Measurements from ENCODE around the gene BLVRA.
"Not testable (repeated sequence)": the region's sequence is repeated elsewhere in the genome, so short reads cannot be mapped to it uniquely, and the experiment has no call there.

Gene BLVRA

GRCh38 chr7:43810195-43810941 lies 51.9 kb downstream of the BLVRA start:
- not testable (repeated sequence) for DNase-seq (ENCODE audit: low spot score)

DNA sequence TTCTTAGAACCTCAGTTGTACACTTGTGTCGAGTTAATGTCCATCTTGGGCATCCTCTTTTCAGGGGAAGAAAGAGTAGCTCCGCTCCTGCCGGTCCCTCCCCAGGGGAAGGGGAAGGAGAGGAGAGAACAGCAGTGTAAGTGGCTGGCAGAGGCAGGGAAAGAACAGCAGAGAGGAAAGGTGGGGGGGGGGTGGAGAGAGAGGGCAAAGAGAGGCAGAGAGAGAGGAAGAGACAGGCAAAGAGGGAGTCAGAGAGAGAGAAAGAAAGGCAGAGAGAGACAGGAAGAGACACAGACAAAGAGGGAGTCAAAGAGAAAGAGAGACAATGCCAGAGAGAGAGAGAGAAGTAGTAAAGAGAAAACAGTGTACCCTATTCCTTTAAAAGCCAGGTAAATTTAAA lies 56.9 kb downstream of the BLVRA start:
- DNase-seq (ENCODE audit: low spot score): no peak

DNA sequence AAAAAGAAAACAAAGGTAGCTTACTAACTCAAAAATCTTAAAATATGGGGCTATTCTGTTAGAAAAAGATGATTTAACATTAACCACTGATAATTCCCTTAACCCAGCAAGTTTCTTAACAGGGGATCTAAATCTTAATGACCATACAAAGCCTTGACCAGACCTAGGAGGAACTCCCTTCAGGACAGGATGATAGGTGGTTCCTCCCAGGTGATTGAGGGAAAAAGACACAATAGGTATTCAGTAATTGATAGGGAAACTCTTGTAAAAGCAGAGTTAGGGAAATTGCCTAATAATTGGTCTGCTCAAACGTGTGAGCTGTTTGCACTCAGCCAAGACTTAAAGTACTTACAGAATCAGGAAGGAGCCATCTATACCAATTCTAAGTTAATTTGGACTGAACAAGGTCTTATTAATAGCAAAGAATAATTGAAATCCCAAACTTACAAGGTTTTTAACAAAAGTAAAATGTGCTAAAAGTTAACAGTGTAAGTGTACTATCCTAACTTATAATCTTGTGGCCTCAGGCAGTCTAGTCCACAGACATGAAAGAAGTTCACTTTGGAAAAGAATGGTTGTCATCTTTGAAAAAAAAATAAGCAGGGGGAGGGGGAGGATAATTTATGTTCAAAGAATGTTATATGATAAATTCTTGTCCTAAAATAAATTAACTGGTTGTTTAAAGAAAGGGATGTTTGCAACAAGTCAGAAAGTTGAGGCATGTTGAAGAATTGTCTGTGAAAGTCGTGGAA lies 57.7 kb downstream of the BLVRA start:
- not testable (repeated sequence) for DNase-seq (ENCODE audit: low spot score)

DNA sequence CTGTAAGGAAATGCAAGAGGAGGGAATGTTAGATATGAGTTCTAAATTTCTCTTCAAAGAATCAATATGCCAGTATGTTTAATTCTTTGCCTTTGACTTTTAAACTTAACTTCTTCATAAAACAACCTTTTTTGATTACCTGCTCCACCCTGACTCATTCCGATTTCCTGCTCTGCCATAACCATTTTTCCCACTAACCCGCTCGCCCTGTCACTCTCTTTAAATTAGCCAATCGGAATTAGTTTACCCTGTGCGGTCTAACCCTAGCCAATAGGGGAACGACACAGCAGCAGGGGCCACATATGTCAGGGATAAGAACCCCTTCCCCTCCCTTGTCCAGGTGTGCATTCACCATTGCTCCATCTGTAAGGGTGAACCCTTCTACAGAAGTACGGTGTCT lies 64.9 kb downstream of the BLVRA start:
- DNase-seq (ENCODE audit: low spot score): not testable (repeated sequence)

DNA sequence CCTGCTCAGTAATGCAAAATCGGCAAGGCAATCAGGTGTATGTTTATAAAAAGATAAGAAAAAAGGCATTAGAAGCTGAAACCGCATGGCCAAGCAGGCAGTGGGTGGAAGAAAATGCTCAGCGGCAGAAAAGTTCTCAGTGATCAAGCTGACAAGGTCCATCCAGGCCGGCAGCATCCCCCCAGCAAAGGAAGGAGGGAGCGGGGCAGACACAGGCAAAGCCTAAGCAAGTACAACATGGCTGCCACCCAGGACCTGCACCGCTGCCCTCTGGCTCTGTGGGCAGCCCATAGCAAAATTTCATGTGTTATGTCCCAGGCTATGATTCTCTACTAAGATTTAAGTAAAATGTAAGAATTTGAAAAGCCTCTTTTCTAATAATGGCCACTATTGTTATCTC lies 65.5 kb downstream of the BLVRA start:
- DNase-seq (ENCODE audit: low spot score): no peak

GRCh38 chr7:43824513-43824912 lies 66.0 kb downstream of the BLVRA start:
- DNase-seq (ENCODE audit: low spot score): not testable (repeated sequence)

DNA sequence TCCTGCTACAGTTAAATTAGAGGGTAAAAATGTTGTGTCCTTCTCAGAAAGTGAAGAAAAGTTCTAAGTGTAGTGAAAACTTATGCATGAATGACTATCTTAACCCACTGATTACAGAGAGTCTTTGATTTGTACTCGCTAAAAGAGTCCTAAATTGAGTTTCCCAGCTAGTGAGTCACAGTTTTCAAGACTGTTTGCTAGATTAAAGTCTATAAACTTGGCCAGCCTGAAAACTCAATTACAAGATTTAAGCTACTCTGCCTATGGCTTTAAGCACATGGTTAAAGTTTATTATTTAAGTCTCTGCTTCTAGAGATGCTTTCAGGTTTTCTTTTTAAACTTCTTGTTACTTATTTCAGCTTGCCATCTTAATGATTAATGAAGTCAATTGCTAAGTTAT lies 66.5 kb downstream of the BLVRA start:
- DNase-seq (ENCODE audit: low spot score): no peak

GRCh38 chr7:43825391-43825808 lies 66.9 kb downstream of the BLVRA start:
- no peak for DNase-seq (ENCODE audit: low spot score)

- DNase-seq (ENCODE audit: low spot score): not testable (repeated sequence)
These were observed 72.4 kb downstream of the BLVRA start for GRCh38 chr7:43830917-43831316.

GRCh38 chr7:43834463-43835251 lies 76.2 kb downstream of the BLVRA start:
- no peak for DNase-seq (ENCODE audit: low spot score)

- DNase-seq (ENCODE audit: low spot score): no peak
These were observed 79.8 kb downstream of the BLVRA start for GRCh38 chr7:43838201-43838658.

GRCh38 chr7:43843296-43843695 lies 84.8 kb downstream of the BLVRA start:
- DNase-seq (ENCODE audit: low spot score): no peak

DNA sequence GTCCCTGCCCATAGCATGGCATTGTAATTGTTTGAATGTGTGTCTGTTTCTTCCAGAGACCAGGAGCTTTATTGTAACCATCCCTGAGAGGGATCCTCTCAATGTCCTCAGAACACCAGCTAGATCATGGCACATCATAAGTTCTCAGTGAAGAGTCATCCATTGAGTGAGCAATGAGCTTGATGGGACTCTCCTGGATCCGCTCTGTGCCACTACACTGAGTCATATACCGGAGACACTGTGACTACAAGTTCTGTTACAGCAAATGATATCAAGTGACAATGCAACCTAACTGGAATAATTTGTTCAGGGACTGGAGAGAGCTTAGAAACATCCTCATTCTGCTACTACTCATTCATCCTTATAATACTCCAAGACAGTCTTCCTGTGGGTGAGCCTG lies 85.8 kb downstream of the BLVRA start:
- DNase-seq (ENCODE audit: low spot score): no peak

DNA sequence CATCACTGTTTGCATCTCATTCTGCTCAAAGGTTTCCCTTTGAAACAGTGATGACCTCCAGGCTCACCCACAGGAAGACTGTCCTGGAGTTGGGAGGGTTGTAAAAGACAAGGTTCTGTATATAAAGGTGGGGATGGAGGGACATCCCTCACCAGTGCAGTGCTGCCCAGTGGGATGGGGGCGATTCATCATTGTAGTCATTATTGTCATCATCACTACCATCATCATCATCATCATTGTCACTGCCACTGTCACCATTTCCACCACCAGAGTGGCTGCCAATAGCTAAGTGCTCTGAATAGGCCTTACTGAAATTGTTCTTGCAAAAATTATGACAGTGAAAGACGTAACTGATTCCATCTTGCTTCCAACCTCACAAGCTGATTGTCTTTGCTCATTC lies 86.2 kb downstream of the BLVRA start:
- DNase-seq (ENCODE audit: low spot score): no peak

- DNase-seq (ENCODE audit: low spot score): no peak
These were observed 89.0 kb downstream of the BLVRA start for GRCh38 chr7:43847496-43847895.

DNA sequence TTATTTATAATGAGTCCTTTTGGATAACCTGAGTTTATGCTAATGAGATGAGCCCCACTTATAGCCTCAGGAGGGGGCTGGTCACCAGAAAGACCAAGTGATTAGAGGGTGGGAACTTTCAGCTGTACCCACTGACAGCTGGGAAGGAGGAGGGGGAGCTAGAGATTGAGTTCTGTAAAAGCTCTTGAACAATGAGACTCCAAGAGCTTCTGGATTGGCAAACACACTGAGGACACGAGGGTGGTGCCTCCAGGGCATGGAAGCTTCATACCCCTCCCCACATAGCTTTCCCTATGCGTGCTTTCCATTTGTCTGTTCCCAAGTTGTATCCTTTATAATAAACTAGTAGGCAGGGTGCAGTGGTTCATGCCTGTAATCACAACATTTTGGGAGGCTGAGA lies 90.6 kb downstream of the BLVRA start:
- no peak for DNase-seq (ENCODE audit: low spot score)

DNA sequence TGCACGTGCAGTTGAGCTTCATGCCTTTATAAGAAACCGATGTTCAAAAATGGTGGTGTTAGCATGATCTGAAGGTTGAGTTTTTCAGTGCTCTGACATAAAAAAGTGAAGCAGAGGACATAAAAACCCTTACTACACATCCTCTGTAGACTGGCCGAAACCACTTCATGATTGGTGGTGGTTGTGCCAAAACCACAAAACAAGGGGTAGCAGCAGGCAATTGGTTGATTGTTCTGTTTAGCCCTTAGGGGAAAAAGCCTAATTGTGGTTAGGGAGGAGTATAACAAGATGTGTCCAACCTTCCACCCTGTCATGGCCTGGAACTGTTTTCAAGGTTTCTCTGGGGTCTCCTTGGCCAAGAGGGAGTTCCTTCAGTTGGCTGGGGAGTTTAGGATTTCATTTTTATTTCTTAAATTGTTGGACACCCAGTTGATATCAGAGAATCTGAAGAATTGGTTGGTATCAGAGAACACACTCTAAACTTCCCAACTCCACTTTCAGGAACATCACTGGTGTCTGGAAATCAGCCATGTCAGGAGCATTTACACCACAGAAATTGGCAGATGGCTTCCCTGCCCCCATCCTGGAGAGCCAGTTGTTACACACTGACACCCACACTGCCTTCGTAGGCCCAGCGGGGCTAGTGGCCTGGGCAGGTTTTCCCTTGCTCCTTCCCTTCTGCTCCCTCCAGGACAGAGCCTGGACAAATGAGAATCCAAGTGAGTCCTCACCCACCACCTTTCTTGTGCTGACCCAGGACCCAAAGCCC lies 92.1 kb downstream of the BLVRA start:
- DNase-seq (ENCODE audit: low spot score): no peak

GRCh38 chr7:43851805-43852204 lies 93.3 kb downstream of the BLVRA start:
- no peak for DNase-seq (ENCODE audit: low spot score)

- no peak for DNase-seq (ENCODE audit: low spot score)
These were observed 96.7 kb downstream of the BLVRA start for GRCh38 chr7:43855176-43855575.

- DNase-seq (ENCODE audit: low spot score): no peak
These were observed 97.8 kb downstream of the BLVRA start for GRCh38 chr7:43856316-43856715.

Data from globus pallidus (tissue), 1 donor.